CD4-positive, CD25-positive, alpha-beta regulatory T cell (primary cell): Measurements from ENCODE around the gene NDUFC2. TPM values are rescaled to one million over a fixed set of nuclear protein-coding genes. Genes with fewer than 3 reads are reported as not detected.
"Not testable (repeated sequence)": the region's sequence is repeated elsewhere in the genome, so short reads cannot be mapped to it uniquely, and the experiment has no call there.

Experiments
- ATAC-seq, 2 donors: fragments of 150-1000 bp; cut with Tn5 transposase; one replicate each; pipeline ENCODE4 v1.10.0; 2021; ENCODE audit warnings: low read depth in 2 of 2, moderate number of reproducible peaks in 2 of 2, moderate library complexity in 1 of 2
- DNase-seq, 3 donors: peaks; one replicate each; pipeline versions ENCODE4 v3.0.0 to v3.0.0-alpha.2; 2012 to 2022; ENCODE audit warnings: mixed read lengths in 1 of 3
- H3K27ac ChIP-seq: one replicate; pipeline ENCODE4 v1.7.0; 2013; ENCODE audit warnings: mild to moderate bottlenecking, low read length; ENCODE audit not compliant: insufficient read depth, poor library complexity, severe bottlenecking
- H3K27me3 ChIP-seq: one replicate; pipeline ENCODE4 v1.7.0; 2013; ENCODE audit warnings: low read length; ENCODE audit not compliant: control insufficient read depth, insufficient read depth
- H3K36me3 ChIP-seq: one replicate; pipeline ENCODE4 v1.7.0; 2013; ENCODE audit warnings: mild to moderate bottlenecking, low read length, moderate library complexity; ENCODE audit not compliant: control insufficient read depth, insufficient read depth
- H3K4me1 ChIP-seq: 2 replicates; pipeline ENCODE4 v1.7.0; 2013; ENCODE audit warnings: mild to moderate bottlenecking, low read length; ENCODE audit not compliant: insufficient read depth, control insufficient read depth, poor library complexity, severe bottlenecking
- H3K4me3 ChIP-seq: one replicate; pipeline ENCODE4 v1.7.0; 2013; ENCODE audit warnings: low read depth, mild to moderate bottlenecking, low read length, moderate library complexity
- H3K9me3 ChIP-seq, 2 experiments: 1 replicate in 1 of 2; 2 replicates in 1 of 2; pipeline ENCODE4 v1.7.0; 2013; ENCODE audit warnings: low read length in 2 of 2, mild to moderate bottlenecking in 1 of 2, moderate library complexity in 1 of 2; ENCODE audit not compliant: control insufficient read depth in 2 of 2
- H3K27ac Mint-ChIP-seq, 3 donors: one replicate each; pipeline ENCODE4 v1.8.0; 2020 to 2022; ENCODE audit warnings: mild to moderate bottlenecking in 3 of 3, mixed read lengths in 3 of 3, moderate library complexity in 2 of 3
- H3K27me3 Mint-ChIP-seq: one replicate; pipeline ENCODE4 v1.8.0; 2022; ENCODE audit warnings: mild to moderate bottlenecking, mixed read lengths
- H3K36me3 Mint-ChIP-seq: one replicate; pipeline ENCODE4 v1.8.0; 2020; ENCODE audit warnings: mixed read lengths
- H3K4me1 Mint-ChIP-seq, 4 donors: one replicate each; pipeline ENCODE4 v1.8.0; 2020 to 2022; ENCODE audit warnings: mixed read lengths in 4 of 4, mild to moderate bottlenecking in 1 of 4
- H3K4me3 Mint-ChIP-seq, 4 donors: one replicate each; pipeline ENCODE4 v1.8.0; 2020 to 2022; ENCODE audit warnings: mild to moderate bottlenecking in 4 of 4, mixed read lengths in 4 of 4, moderate library complexity in 3 of 4
- H3K9me3 Mint-ChIP-seq, 7 donors: one replicate each; pipeline ENCODE4 v1.8.0; 2020 to 2022; ENCODE audit warnings: mixed read lengths in 7 of 7, mild to moderate bottlenecking in 3 of 7, moderate library complexity in 2 of 7
- polyA plus RNA-seq, 4 donors: library from polyadenylated mRNA; unstranded; fragments of 300-500 nt; fragmentation: Illumina TruSeq; gene quantifications; one replicate each; pipeline ENCODE4 v1.2.3, GENCODE V29; 2021
- total RNA-seq: library from RNA; stranded (reverse); gene quantifications from one replicate; pipeline ENCODE4 v1.2.3, GENCODE V29; 2022

Gene NDUFC2
- total and polyA plus RNA-seq, 5 donors from 2014 or later = 43.2 to 222 (median 177) TPM

GRCh38 chr11:78059749-78060328 lies 19.8 kb downstream of the NDUFC2 start:
- not testable (repeated sequence) for DNase-seq, H3K4me3 ChIP-seq, H3K36me3 Mint-ChIP-seq, H3K4me1 Mint-ChIP-seq, H3K27me3 Mint-ChIP-seq, H3K9me3 ChIP-seq, H3K27ac Mint-ChIP-seq, ATAC-seq, H3K4me3 Mint-ChIP-seq, H3K27ac ChIP-seq, H3K4me1 ChIP-seq, H3K9me3 Mint-ChIP-seq, H3K36me3 ChIP-seq, H3K27me3 ChIP-seq

GRCh38 chr11:78057462-78058055 lies 22.1 kb downstream of the NDUFC2 start:
- Mint-ChIP-seq H3K4me3 (no peak overlapping the region), H3K27me3 (no peaks in the 10 kb centered on the region), H3K4me1 (no peaks in the 10 kb centered on the region), H3K36me3 (no peaks in the 10 kb centered on the region), H3K9me3 (no peaks in the 10 kb centered on the region), H3K27ac (no peak overlapping the region)
- H3K9me3 ChIP-seq = no peaks in the 10 kb centered on the region
- H3K4me3 ChIP-seq = no peak overlapping the region
- H3K4me1 ChIP-seq = no peaks in the 10 kb centered on the region
- no peak overlapping the region for H3K27ac ChIP-seq
- no peaks in the 10 kb centered on the region for H3K36me3 ChIP-seq
- DNase-seq (no peak), ATAC-seq (no peak)
- H3K27me3 ChIP-seq = no peaks in the 10 kb centered on the region

- no peaks in the 10 kb centered on the region for H3K9me3 Mint-ChIP-seq
- H3K4me1 Mint-ChIP-seq = no peaks in the 10 kb centered on the region
- no peaks in the 10 kb centered on the region for H3K36me3 Mint-ChIP-seq
- H3K27me3 Mint-ChIP-seq = no peaks in the 10 kb centered on the region
- no peak overlapping the region for H3K4me3 ChIP-seq
- no peak overlapping the region for H3K27ac ChIP-seq
- H3K36me3 ChIP-seq = no peaks in the 10 kb centered on the region
- no peak for DNase-seq
- ATAC-seq = no peak
- no peak overlapping the region for H3K4me3 Mint-ChIP-seq
- H3K9me3 ChIP-seq = no peaks in the 10 kb centered on the region
- no peaks in the 10 kb centered on the region for H3K4me1 ChIP-seq
- no peaks in the 10 kb centered on the region for H3K27me3 ChIP-seq
- peak overlapping the region in 1 of 3 donors; percentile 57 for H3K27ac Mint-ChIP-seq
Observed at GRCh38 chr11:78056093-78056492, 23.6 kb downstream of the NDUFC2 start.

- no peaks in the 10 kb centered on the region for H3K4me1 Mint-ChIP-seq
- no peaks in the 10 kb centered on the region for H3K36me3 Mint-ChIP-seq
- DNase-seq (no peak), ATAC-seq (no peak)
- Histone ChIP-seq H3K27ac (no peak overlapping the region), H3K4me1 (no peaks in the 10 kb centered on the region), H3K36me3 (no peaks in the 10 kb centered on the region), H3K9me3 (no peaks in the 10 kb centered on the region), H3K4me3 (no peak overlapping the region), H3K27me3 (no peaks in the 10 kb centered on the region)
- H3K27me3 Mint-ChIP-seq = no peaks in the 10 kb centered on the region
- H3K4me3 Mint-ChIP-seq = no peak overlapping the region
- H3K9me3 Mint-ChIP-seq = no peaks in the 10 kb centered on the region
- H3K27ac Mint-ChIP-seq = no peak overlapping the region
Observed at GRCh38 chr11:78054971-78055370, 24.7 kb downstream of the NDUFC2 start.

- H3K4me1 Mint-ChIP-seq = peaks cover 0 to 4% (median 0%) of the 10 kb centered on the region in 4 donors
- Histone ChIP-seq H3K4me3 (no peak overlapping the region), H3K36me3 (no peaks in the 10 kb centered on the region), H3K27ac (no peak overlapping the region), H3K4me1 (no peaks in the 10 kb centered on the region), H3K27me3 (no peaks in the 10 kb centered on the region), H3K9me3 (no peaks in the 10 kb centered on the region)
- H3K36me3 Mint-ChIP-seq = no peaks in the 10 kb centered on the region
- H3K27ac Mint-ChIP-seq = peak overlapping the region in 1 of 3 donors; percentile 48
- H3K9me3 Mint-ChIP-seq = no peaks in the 10 kb centered on the region
- ATAC-seq (no peak), DNase-seq (no peak)
- no peak overlapping the region for H3K4me3 Mint-ChIP-seq
- no peaks in the 10 kb centered on the region for H3K27me3 Mint-ChIP-seq
Observed at GRCh38 chr11:78050964-78051831, 28.5 kb downstream of the NDUFC2 start.

GRCh38 chr11:78049348-78049747 lies 30.3 kb downstream of the NDUFC2 start:
- DNase-seq = no peak
- Mint-ChIP-seq H3K36me3 (no peaks in the 10 kb centered on the region), H3K4me1 (peaks cover 0 to 12% (median 0%) of the 10 kb centered on the region in 4 donors), H3K27ac (no peak overlapping the region), H3K27me3 (no peaks in the 10 kb centered on the region), H3K4me3 (no peak overlapping the region), H3K9me3 (no peaks in the 10 kb centered on the region)
- no peak for ATAC-seq
- H3K36me3 ChIP-seq = no peaks in the 10 kb centered on the region
- no peak overlapping the region for H3K27ac ChIP-seq
- no peak overlapping the region for H3K4me3 ChIP-seq
- H3K9me3 ChIP-seq = no peaks in the 10 kb centered on the region
- no peaks in the 10 kb centered on the region for H3K27me3 ChIP-seq
- H3K4me1 ChIP-seq = peaks cover 6% of the 10 kb centered on the region

- no peak overlapping the region for H3K27ac Mint-ChIP-seq
- Histone ChIP-seq H3K27me3 (no peaks in the 10 kb centered on the region), H3K9me3 (no peaks in the 10 kb centered on the region), H3K27ac (no peak overlapping the region), H3K36me3 (no peaks in the 10 kb centered on the region), H3K4me1 (peaks cover 6% of the 10 kb centered on the region), H3K4me3 (no peak overlapping the region)
- H3K4me1 Mint-ChIP-seq = peaks cover 0 to 12% (median 0%) of the 10 kb centered on the region in 4 donors
- DNase-seq = no peak
- H3K9me3 Mint-ChIP-seq = no peaks in the 10 kb centered on the region
- no peaks in the 10 kb centered on the region for H3K36me3 Mint-ChIP-seq
- H3K27me3 Mint-ChIP-seq = no peaks in the 10 kb centered on the region
- H3K4me3 Mint-ChIP-seq = no peak overlapping the region
- no peak for ATAC-seq
Observed at GRCh38 chr11:78048561-78048960, 31.1 kb downstream of the NDUFC2 start.
